KMS-11 (cell line): ENCODE results near the gene DOP1A.

Source experiments
- H2AFZ ChIP-seq: fragments of 200-600 bp; sonication (generic); 2 replicates; pipeline ENCODE4 v1.6.1; 2016; ENCODE audit warnings: antibody characterized with exemption, mixed run types, low read depth
- H3K27ac ChIP-seq: fragments of 200-600 bp; sonication (generic); 2 replicates; pipeline ENCODE4 v1.6.1; 2016; ENCODE audit warnings: mild to moderate bottlenecking, mixed run types
- H3K27me3 ChIP-seq: fragments of 200-600 bp; sonication (generic); 2 replicates; pipeline ENCODE4 v1.6.1; 2017; ENCODE audit warnings: mild to moderate bottlenecking, low read depth, mixed run types, moderate library complexity; ENCODE audit not compliant: insufficient read depth
- H3K36me3 ChIP-seq: fragments of 200-600 bp; sonication (generic); 2 replicates; pipeline ENCODE4 v1.6.1; 2017; ENCODE audit warnings: mild to moderate bottlenecking, mixed run types; ENCODE audit not compliant: insufficient read depth
- H3K4me1 ChIP-seq: fragments of 200-600 bp; sonication (generic); 2 replicates; pipeline ENCODE4 v1.6.1; 2016; ENCODE audit warnings: mild to moderate bottlenecking, low read depth, mixed run types; ENCODE audit not compliant: poor library complexity, severe bottlenecking
- H3K4me2 ChIP-seq: fragments of 200-600 bp; sonication (generic); 2 replicates; pipeline ENCODE4 v1.7.0; 2016; ENCODE audit warnings: mild to moderate bottlenecking, mixed run types
- H3K4me3 ChIP-seq: fragments of 200-600 bp; sonication (generic); IDR thresholded peaks from 2 replicates; pipeline ENCODE4 v1.6.1; 2017; ENCODE audit warnings: low read depth, low read length, mixed read lengths; ENCODE audit not compliant: insufficient read depth
- H3K79me2 ChIP-seq: fragments of 200-600 bp; sonication (generic); 2 replicates; pipeline ENCODE4 v1.6.1; 2016; ENCODE audit warnings: low read depth, mixed run types; ENCODE audit not compliant: insufficient read depth
- H3K9ac ChIP-seq: fragments of 200-600 bp; sonication (generic); 2 replicates; pipeline ENCODE4 v1.6.1; 2016; ENCODE audit warnings: mild to moderate bottlenecking, mixed run types
- H4K20me1 ChIP-seq: fragments of 200-600 bp; sonication (generic); 2 replicates; pipeline ENCODE4 v1.6.1; 2016; ENCODE audit warnings: mild to moderate bottlenecking, mixed run types; ENCODE audit not compliant: insufficient read depth
- TF ChIP-seq, protein P1 (sequence below): fragments of 200-600 bp; sonication (generic); conservative IDR thresholded peaks from 2 replicates; pipeline ENCODE4 v1.6.1; 2017; ENCODE audit warnings: low read depth, mild to moderate bottlenecking, antibody characterized with exemption, low read length, moderate library complexity, mixed read lengths

Gene DOP1A

DNA sequence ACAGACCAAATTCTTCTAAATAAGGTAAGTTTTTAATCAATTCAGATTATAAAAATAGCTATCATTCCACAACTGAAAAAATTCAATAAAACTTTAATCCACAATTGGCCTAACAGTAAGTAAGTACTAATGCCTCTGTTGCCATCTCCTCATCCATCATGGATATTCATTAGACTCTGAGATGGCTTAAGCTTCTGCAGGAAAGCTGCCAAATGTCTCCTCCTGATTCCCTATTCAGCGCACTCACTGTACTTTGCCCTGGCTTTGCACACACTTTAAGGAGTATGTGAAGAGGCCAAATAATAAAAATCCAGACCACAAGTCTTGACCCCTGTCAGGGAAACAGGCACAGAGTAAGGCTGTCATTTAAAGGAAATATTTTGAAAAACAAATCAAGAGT is 102.0 kb downstream of the DOP1A start:
- H2AFZ ChIP-seq = no peak overlapping the region
- H3K9ac ChIP-seq = no peak overlapping the region
- no peaks in the 10 kb centered on the region for H3K27me3 ChIP-seq
- H3K4me3 ChIP-seq = no peak overlapping the region
- H3K27ac ChIP-seq = no peak overlapping the region
- no peak overlapping the region for H3K4me2 ChIP-seq
- no peaks in the 10 kb centered on the region for H3K79me2 ChIP-seq
- peaks cover 5% of the 10 kb centered on the region for H3K4me1 ChIP-seq
- no peaks in the 10 kb centered on the region for H4K20me1 ChIP-seq
- TF ChIP-seq, protein P1, sequence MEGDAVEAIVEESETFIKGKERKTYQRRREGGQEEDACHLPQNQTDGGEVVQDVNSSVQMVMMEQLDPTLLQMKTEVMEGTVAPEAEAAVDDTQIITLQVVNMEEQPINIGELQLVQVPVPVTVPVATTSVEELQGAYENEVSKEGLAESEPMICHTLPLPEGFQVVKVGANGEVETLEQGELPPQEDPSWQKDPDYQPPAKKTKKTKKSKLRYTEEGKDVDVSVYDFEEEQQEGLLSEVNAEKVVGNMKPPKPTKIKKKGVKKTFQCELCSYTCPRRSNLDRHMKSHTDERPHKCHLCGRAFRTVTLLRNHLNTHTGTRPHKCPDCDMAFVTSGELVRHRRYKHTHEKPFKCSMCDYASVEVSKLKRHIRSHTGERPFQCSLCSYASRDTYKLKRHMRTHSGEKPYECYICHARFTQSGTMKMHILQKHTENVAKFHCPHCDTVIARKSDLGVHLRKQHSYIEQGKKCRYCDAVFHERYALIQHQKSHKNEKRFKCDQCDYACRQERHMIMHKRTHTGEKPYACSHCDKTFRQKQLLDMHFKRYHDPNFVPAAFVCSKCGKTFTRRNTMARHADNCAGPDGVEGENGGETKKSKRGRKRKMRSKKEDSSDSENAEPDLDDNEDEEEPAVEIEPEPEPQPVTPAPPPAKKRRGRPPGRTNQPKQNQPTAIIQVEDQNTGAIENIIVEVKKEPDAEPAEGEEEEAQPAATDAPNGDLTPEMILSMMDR = no peak
- no peaks in the 10 kb centered on the region for H3K36me3 ChIP-seq

DNA sequence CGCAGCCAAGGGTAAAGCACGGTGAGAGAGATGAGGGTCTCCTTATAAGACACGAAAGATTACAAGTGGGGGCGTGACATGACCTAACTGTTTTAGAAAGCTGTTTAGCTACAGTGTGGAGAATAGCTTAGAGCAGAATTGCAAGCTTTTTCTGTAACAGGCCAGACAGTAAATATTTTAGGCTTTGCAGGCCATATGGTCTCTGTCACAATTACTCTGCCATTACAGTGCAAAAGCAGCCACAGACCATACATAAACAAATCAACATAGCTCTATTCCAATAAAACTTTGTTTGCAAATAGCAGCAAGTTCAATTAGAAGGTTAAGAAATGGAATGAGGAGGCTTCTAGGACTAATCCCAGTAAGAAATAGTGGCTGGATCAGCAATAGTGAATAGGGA is 108.8 kb downstream of the DOP1A start:
- H3K27ac ChIP-seq = no peak overlapping the region
- no peaks in the 10 kb centered on the region for H4K20me1 ChIP-seq
- TF ChIP-seq, protein P1 = no peak
- H3K4me2 ChIP-seq = no peak overlapping the region
- H3K36me3 ChIP-seq = no peaks in the 10 kb centered on the region
- H3K27me3 ChIP-seq = no peaks in the 10 kb centered on the region
- H3K79me2 ChIP-seq = no peaks in the 10 kb centered on the region
- no peak overlapping the region for H3K9ac ChIP-seq
- H2AFZ ChIP-seq = no peak overlapping the region
- no peaks in the 10 kb centered on the region for H3K4me1 ChIP-seq
- no peak overlapping the region for H3K4me3 ChIP-seq

DNA sequence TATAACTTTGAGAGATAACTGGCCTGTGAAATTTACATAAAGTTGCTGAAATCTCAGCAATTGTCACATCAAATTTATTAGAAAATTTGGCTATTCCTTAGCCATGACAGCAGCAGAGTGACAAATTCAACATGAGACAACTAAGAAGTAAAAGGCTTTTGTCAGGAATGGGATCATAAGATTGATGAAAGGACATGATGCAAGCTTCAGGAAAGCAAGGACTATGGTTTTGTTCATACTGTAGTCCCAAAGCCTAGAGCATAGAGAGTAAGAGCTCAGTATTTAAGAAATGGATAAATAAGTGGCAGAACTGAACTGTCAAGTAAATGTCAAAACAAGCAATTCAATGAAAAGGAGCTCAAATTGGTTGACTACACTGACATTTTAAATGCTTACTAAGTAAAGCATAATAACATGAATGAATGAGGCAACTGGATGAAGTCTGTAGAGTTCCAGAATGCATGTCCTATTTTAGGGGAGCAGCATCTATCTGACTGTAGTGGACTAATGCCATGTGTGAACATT is 113.0 kb downstream of the DOP1A start:
- H2AFZ ChIP-seq = no peak overlapping the region
- TF ChIP-seq, protein P1 = no peak
- H3K36me3 ChIP-seq = no peaks in the 10 kb centered on the region

DNA sequence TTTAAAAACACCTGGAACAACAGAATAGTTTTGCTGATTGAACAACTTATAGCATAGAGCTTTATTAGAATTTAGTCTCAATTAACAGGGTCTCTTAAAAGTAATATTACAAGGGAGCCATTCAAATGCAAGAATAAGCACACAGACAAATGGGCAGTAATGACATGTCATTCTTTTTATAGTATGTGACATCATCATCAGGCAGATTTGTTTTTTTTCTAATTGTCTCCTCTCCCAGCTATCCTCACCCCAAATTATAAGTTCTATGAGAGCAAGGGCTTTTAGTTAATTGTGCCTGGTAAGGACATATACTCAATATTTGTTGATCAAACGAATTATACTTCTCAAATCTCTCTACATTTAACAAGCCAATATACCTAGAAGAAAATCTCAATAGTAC is 114.6 kb downstream of the DOP1A start:
- no peak overlapping the region for H3K4me2 ChIP-seq
- H3K9ac ChIP-seq = no peak overlapping the region
- H3K36me3 ChIP-seq = no peaks in the 10 kb centered on the region
- no peaks in the 10 kb centered on the region for H3K27me3 ChIP-seq
- H3K79me2 ChIP-seq = no peaks in the 10 kb centered on the region
- TF ChIP-seq, protein P1 = no peak
- H2AFZ ChIP-seq = no peak overlapping the region
- no peaks in the 10 kb centered on the region for H4K20me1 ChIP-seq
- no peak overlapping the region for H3K27ac ChIP-seq
- H3K4me3 ChIP-seq = no peak overlapping the region
- H3K4me1 ChIP-seq = no peaks in the 10 kb centered on the region

More for the DNA sequence above, 113.0 kb downstream of the DOP1A start:
- Histone ChIP-seq H3K27me3 (no peaks in the 10 kb centered on the region), H3K4me3 (no peak overlapping the region), H3K4me1 (no peaks in the 10 kb centered on the region), H3K4me2 (no peak overlapping the region), H4K20me1 (no peaks in the 10 kb centered on the region), H3K79me2 (no peaks in the 10 kb centered on the region), H3K9ac (no peak overlapping the region), H3K27ac (no peak overlapping the region)
